Activated CD4-positive, alpha-beta T cell treated with anti-CD3 and anti-CD28 coated beads, Interleukin-2, amount 50 U/mL, for 16 hours (primary cell): ENCODE measurements around the gene CMKLR1.

ENCODE experiments used
- DNase-seq: peaks from one replicate; pipeline ENCODE4 v3.0.0-alpha.2; 2020

CMKLR1 gene

GRCh38 chr12:108333898-108334699, 5.0 kb downstream of the CMKLR1 start:
- peak; percentile 14 for DNase-seq

GRCh38 chr12:108332791-108333382, 6.2 kb downstream of the CMKLR1 start:
- DNase-seq, result no peak

- no peak for DNase-seq
Measured at GRCh38 chr12:108328420-108328819, 10.7 kb downstream of the CMKLR1 start.

GRCh38 chr12:108327621-108328344, 11.3 kb downstream of the CMKLR1 start:
- DNase-seq, result no peak

GRCh38 chr12:108326254-108326750, 12.8 kb downstream of the CMKLR1 start:
- no peak for DNase-seq

- no peak for DNase-seq
Measured at GRCh38 chr12:108325549-108325948, 13.6 kb downstream of the CMKLR1 start.

GRCh38 chr12:108325018-108325358, 14.1 kb downstream of the CMKLR1 start:
- DNase-seq, result no peak

GRCh38 chr12:108324351-108325017, 14.6 kb downstream of the CMKLR1 start:
- no peak for DNase-seq

GRCh38 chr12:108323581-108323980, 15.5 kb downstream of the CMKLR1 start:
- DNase-seq, result no peak

GRCh38 chr12:108322998-108323397, 16.1 kb downstream of the CMKLR1 start:
- DNase-seq, result no peak

GRCh38 chr12:108321688-108322087, 17.4 kb downstream of the CMKLR1 start:
- no peak for DNase-seq

- no peak for DNase-seq
Measured at GRCh38 chr12:108320507-108321293, 18.4 kb downstream of the CMKLR1 start.

- DNase-seq, result no peak
Measured at GRCh38 chr12:108319277-108320234, 19.6 kb downstream of the CMKLR1 start.

GRCh38 chr12:108318472-108319275, 20.4 kb downstream of the CMKLR1 start:
- no peak for DNase-seq

- DNase-seq, result no peak
Measured at GRCh38 chr12:108317308-108318234, 21.5 kb downstream of the CMKLR1 start.

- DNase-seq, result no peak
Measured at GRCh38 chr12:108316176-108317086, 22.7 kb downstream of the CMKLR1 start.

GRCh38 chr12:108315486-108316105, 23.5 kb downstream of the CMKLR1 start:
- DNase-seq, result no peak
